SW480 (cell line): ENCODE data around the gene GSTP1.
"Not testable (repeated sequence)": the region's sequence is repeated elsewhere in the genome, so short reads cannot be mapped to it uniquely, and the experiment has no call there.

ENCODE experiments used
- DNase-seq: peaks from one replicate; pipeline ENCODE4 v3.0.0-alpha.2; 2016; ENCODE audit warnings: low spot score

Gene GSTP1

DNA sequence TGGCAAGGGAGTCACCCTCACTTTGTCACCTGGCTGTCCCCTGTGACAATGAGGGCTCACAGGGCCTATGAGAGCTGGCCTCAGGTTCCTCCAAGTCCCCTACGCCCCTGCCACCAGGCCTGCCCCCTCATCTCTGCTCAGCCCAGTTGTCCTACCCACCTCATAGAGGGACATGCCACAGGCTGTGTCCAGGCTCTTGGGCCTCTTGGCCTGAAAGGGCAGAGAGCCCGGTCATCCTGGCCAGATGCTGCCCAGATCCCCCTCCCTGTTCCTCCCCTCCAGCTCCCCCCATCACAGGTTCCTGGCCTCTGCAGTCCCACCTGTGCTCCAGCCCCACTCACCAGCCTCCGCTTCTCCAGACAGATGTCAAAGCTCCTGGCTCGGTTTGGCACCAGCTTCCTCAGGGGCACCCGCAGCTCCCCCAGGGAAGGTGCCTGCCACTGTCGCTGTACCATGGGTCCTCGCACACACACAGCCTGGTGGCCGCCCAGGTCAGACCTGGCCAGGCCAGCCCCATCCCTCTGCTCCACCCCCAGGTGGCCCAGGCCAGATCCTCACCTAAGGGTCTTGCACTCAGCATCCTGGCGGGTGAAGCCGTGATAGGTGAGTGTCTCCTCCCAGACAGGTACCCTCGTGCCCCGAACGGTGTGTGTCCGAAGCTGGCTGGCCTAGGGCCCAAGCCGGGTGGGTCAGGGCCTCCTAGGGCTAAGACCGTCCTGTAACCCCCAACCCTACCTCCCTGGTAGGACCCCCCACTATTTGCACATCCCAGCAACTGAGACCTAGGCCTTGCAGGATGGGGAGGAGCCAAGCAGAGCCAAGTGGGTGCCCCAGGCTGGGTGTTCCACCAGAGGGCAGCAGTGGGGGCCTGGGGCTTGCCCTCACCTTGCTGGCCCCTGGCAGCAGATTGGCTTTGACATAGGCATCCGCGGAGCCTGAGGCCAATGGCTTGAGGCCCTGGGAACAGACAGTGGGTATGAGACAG lies 31.4 kb downstream of the GSTP1 start:
- DNase-seq = peak; percentile 38

DNA sequence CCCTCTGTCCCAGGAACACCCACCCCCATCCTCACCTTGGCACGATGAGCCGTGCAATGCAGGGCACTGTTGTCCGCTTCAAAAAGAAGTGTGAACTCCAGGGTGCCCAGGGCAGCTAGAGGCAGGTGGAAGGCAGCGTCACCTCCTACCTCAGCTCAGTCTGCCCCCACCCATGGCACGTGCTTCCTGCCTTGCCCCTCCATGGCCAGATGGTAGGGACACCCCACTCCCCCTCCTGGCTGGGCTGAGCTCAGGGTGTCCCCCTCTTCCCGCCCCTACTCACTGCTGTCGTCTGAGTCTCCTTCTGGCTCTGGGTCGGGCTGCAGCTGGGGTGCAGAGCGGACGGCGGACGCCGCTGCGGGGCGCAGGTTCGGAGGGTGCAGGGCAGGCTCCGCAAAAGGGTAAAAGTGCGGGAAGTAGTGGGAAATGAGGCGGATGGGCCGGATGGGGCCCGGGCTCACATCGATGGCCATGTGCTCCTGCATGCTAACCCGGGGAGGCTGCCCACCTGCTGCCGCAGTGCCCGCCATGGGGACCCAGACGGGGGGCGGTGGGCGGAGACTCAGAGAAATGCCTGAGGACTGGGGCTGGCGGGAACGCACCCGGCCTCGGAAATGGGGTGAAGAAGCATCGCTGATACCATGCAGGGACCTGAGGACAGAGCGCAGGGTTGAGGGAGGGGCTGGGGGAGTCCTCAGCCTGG lies 32.3 kb downstream of the GSTP1 start:
- no peak for DNase-seq

DNA sequence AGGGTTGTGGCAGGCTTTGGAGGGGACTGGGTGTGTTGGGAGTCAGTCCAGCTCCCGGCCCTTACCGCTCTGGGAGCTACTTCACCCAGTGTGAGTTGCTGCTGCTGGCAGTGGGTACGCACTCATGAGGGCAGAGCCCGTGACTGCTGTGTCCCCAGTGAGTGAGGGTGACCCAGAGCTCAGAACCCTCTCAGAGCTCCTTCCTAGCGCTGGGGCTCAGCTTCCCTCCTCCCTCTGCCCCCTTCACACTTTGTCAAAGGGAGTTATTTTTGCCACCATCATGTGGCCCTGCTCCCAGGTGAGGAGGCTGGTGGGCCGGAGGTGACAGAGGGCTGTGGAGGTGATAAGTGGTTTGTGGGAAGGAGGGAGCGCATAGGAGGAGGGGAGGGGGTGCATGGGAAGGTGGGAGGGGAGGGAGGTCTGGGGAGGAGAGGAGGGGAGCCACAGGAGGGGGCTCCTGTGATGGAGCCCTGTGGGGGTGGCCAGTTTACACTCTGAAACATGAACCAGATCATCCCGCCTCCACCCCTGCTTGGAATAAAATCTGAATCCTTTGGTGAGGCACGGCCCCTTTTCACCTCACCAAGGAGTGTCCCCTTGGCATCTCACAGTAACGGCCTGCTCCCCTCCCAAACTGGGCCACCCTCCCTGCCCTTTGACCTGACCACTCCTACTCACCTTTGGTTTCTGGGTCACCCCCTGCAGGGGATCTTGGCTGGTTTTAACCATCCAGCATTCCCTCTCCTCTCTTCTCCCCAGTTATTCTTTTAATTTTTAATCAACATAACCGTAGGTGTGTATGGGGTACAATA lies 33.0 kb downstream of the GSTP1 start:
- DNase-seq = no peak

DNA sequence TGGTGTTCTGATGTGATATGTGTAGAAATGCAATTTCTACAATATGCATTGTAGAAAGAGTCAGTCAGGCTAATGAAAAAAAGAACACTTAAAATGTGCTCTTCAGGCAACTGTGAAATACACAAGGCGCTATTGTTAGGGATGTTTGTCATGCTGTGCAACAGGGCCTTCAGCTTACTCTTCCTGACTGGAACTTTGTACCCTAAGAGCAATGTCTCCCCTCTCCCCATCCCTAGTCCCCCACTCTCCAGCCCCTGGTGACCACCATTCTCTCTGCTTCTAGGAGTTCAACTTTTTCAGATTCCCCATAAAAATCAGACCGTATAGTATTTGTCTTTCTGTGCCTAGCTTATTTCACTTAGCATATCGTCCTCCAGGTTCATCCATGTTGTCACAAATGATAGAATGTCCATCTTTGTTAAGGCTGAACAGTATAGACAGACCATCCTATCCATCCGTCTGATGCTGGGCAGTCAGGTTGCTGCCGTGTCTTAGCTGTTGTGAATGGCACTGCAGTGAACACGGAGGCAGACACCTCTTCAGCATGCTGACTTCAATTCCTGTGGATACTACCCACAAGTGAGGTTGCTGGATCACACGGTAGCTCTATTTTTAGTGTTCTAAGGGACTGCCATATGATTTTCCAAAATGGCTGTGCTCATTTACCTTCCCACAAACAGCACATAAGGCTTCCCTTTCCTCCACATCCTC lies 33.8 kb downstream of the GSTP1 start:
- no peak for DNase-seq

DNA sequence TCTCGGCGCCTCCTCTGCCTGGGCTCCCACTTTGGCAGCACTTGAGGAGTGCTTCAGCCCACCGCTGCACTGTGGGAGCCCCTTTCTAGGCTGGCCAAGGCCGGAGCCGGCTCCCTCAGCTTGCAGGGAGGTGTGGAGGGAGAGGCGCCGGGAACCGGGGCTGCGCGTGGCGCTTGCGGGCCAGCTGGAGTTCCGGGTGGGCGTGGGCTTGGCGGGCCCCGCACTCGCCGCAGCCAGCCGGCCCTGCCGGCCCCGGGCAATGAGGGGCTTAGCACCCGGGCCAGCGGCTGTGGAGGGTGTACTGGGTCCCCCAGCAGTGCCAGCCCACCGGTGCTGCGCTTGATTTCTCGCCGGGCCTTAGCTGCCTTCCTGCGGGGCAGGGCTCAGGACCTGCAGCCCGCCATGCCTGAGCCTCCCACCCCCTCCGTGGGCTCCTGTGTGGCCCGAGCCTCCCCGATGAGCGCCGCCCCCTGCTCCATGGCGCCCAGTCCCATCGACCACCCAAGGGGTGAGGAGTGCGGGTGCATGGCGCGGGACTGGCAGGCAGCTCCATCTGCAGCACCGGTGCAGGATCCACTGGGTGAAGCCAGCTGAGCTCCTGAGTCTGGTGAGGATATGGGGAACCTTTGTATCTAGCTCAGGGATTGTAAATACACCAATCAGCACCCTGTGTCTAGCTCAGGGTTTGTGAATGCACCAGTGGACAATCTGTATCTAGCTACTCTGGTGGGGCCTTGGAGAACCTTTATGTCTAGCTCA lies 35.5 kb downstream of the GSTP1 start:
- DNase-seq = not testable (repeated sequence)

DNA sequence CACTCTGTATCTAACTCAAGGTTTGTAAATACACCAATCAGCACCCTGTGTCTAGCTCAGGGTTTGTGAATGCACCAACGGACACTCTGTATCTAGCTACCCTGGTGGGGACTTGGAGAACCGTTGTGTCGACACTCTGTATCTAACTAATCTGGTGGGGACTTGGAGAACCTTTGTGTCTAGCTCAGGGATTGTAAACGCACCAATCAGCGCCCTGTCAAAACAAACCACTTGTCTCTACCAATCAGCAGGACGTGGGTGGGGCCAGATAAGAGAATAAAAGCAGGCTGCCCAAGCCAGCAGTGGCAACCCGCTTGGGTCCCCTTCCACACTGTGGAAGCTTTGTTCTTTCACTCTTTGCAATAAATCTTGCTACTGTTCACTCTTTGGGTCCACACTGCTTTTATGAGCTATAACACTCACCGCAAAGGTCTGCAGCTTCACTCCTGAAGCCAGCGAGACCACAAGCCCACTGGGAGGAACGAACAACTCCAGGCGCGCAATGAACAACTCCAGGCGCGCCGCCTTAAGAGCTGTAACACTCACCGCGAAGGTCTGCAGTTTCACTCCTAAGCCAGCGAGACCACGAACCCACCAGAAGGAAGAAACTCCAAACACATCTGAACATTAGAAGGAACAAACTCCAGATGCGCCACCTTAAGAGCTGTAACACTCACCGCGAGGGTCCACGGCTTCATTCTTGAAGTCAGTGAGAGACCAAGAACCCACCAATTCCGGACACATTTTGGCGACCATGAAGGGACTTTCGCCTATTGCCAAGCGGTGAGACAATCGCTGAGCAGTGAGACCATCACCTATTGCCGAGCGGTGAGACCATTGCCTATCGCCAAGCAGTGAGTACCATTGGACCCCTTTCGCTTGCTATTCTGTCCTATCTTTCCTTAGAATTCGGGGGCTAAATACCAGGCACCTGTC lies 36.3 kb downstream of the GSTP1 start:
- DNase-seq = not testable (repeated sequence)

DNA sequence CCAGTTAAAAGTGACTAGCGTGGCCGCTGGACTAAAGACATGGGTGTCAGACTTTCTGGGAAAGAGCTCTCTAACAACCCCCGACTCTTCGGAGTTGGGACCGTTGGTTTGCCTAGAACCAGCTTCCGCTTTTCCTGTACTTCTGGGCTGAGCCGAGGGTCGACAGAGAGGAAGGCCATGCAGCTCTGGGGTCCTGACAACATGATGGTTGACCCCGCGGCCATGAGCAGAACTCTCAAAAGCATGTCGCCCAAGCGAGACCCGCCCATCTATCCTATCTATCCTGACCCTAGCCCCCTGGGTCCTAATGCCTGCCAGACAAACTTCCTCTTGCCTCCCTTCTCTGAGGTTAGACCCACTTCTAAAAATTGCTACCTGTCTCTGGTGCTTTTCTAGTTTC lies 37.0 kb downstream of the GSTP1 start:
- DNase-seq = not testable (repeated sequence)

DNA sequence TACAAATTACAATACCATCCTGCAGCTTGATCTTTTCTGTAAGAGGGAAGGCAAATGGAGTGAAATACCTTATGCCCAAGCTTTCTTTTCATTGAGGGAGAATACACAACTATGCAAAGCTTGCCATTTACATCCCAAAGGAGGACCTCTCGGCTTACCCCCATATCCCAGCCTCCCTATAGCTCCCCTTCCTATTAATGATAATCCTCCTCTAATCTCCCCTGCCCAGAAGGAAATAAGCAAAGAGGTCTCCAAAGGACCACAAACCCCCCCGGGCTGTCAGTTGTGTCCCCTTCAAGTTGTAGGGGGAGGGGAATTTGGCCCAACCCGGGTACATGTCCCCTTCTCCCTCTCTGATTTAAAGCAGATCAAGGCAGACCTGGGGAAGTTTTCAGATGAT lies 38.3 kb downstream of the GSTP1 start:
- DNase-seq = not testable (repeated sequence)

DNA sequence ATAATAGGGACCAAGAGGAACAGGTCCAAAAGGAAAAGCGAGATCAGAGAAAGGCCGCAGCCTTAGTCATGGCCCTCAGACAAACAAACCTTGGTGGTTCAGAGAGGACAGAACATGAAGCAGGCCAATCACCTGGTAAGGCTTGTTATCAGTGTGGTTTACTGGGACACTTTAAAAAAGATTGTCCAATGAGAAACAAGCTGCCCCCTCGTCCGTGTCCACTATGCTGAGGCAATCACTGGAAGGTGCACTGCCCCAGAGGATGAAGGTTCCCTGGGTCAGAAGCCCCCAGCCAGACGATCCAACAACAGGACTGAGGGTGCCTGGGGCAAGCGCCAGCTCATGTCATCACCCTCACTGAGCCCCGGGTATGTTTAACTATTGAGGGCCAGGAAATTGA lies 39.3 kb downstream of the GSTP1 start:
- not testable (repeated sequence) for DNase-seq

DNA sequence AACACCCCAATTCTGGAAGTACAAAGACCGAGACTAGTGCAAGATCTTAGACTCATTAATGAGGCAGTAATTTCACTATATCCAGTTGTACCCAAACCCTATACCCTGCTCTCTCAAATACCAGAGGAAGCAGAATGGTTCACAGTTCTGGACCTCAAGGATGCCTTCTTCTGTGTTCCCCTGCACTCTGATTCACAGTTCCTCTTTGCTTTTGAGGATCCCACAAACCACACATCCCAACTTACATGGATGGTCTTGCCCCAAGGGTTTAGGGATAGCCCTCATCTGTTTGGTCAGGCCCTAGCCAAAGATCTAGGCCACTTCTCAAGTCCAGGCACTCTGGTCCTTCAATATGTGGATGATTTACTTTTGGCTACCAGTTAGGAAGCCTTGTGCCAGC lies 40.2 kb downstream of the GSTP1 start:
- not testable (repeated sequence) for DNase-seq

DNA sequence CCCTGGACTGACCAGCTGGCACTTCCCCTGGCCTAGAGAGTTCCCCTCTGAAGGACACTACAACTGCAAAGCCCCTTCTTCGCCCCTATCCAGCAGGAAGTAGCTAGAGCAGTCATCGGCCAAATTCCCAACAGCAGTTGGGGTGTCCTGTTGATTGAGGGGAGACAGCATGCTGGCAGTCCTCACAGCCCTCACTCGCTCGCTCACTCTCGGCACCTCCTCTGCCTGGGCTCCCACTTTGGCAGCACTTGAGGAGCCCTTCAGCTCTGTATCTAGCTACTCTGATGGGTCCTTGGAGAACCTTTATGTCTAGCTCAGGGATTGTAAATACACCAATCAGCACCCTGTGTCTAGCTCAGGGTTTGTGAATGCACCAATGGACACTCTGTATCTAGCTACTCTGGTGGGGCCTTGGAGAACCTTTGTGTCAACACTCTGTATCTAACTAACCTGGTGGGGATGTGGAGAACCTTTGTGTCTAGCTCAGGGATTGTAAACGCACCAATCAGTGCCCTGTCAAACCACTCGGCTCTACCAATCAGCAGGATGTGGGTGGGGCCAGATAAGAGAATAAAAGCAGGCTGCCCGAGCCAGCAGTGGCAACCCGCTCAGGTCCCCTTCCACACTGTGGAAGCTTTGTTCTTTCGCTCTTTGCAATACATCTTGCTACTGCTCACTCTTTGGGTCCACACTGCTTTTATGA lies 42.7 kb downstream of the GSTP1 start:
- DNase-seq = not testable (repeated sequence)

DNA sequence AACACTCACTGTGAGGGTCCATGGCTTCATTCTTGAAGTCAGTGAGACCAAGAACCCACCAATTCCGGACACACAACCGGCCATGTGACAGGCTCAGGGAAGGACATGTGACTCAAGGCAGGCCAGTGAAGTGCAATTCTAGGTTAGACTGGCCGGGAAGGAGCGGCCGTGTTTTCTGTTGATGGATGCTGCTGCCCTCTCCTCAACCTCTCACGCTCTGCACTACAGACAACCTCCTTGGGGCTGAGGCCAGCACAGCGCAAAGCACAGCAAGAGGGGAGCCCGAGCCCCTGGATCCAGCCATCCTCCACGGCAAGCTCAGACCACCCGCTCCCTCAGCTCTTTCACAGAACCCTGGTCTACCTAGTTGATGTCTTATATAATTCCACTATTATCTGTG lies 43.4 kb downstream of the GSTP1 start:
- no peak for DNase-seq

DNA sequence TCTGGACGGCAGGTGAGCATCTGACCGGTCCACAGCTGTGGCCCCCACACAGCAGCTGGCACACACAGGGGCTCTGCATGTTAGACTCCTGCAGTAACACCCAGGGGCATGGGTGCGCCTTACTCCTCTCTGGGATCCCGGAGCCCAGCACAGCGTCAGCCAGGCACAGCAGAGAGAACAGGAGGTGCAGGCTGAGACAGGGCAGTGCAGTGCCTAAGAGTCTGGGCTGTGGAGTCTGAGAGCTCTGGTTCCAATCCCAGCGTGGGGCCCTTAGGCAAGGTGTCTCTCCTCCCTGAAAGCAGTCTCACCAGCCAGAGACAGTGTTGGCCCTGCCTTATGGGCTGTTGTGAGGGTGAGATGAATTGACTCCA lies 43.8 kb downstream of the GSTP1 start:
- no peak for DNase-seq

DNA sequence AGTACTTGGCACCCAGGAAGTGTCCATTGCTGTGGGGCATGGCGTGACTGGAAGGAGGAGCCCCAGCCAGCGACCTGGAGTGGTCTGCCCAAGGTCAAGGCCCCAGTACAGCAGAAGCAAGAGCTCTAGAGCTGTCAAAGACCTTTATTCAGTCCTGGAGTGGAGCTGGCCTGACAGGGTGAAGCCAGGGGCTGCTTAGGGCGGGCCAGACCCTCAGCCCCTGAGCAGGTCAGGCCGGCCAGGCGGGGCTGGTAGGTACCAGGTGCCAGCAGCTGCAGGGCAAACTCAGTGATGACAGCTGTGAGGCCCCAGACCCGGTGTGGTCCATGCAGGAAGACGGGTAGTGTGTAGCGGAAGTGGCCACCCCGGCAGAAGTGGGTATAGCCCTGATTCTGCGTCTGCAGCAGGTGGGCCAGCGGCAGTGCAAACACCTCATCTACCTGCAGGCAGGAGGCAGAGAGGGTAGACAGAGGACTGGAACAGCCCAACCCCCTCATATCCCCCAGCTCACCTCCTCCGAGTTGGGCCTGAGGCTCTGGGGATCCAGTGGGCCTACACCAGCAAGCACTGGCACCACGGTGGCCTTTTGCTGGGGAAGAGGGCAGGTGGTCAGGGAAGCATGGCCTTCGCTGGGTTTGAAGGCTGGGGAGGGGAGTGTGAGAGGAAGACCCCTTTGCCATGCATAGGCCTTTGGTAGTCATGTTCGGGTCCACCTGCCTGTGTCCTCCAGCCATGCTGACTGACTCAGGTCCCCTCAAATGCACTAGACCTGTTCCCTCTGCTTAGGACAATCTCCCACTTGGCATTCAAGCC lies 44.4 kb downstream of the GSTP1 start:
- DNase-seq = no peak

DNA sequence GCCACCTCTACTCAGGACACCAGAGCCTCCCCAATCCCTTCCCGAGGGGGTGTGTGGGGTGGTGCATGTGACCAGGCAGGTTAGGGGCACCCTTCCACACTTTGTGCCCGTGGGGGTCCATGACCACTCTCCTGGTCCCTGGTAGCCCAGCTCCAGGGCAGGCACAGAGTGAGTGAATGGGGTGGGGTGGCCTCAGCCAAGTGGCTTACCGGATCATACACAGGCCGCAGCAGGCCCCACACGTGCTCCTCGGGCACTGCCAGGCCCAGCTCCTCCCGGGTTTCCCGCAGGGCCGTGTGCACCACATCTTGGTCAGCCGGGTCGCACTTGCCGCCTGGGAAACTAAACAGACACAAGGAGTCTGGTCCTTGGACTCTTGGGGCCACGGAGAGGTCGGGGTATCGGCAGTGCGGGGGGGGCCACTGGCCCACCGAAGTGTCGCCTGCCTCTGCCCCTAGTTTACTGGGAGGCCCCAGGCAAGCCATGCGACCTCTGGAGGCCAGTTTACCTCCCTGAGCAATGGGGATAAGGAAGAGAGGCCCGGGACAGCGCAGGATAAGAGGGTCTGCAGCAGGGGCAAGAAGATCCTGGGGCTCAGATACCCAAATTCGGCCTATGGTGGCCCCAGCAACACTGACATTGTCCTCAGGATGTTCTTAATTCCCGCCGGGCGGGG lies 45.2 kb downstream of the GSTP1 start:
- no peak for DNase-seq

DNA sequence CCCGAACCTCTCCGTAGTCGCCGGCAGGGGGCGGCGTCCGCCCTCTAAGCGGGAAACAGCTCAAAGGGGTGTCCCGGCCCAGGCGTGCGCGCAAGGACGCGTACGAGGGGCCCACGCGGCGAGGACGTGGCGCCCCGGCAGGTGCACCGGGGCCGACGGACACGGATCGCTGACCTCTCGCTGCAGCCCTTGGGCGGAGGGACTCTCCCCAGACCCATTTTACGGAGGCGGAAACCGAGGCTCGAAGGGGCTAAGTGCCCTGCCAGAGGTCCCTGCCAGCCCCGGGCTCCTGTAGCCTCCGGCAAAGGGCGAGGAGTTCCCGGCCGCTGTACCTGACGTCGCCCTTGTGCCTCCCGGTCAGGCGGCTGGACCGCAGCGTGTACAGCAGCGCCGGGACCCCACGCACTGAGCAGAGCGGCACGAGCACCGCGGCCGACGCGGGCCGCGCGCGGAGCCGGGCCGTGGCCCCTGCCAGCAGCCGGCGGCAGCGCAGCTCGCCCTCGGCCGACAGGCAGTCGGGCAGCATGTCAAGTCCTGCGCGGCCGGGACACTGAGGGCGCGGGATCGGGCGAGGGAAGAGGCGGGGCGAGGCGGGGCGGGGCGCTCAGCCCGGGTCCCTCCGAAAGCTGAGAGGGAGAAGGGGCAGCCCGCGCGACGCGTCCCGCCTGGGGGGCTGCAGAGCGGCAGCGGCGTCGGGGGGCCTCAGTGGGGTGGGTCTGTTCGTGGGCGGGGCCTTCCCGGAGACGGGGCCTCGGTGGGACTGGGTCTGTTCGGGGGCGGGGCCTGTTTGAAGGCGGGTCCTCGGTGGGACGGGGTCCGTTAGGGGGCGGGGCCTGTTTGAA lies 46.0 kb downstream of the GSTP1 start, which contains the start of gene NUDT8:
Gene NUDT8, minus strand, starts transcription at position 552 of the 842 bp plus-strand sequence. Its CDS starts 26 bp downstream, at position 526.
- peak; percentile 80 for DNase-seq
